GM21717 (cell line): ENCODE data around the gene TMEM82.

ENCODE experiments used
- ATAC-seq: cut with Tn5 transposase; IDR thresholded peaks from one replicate; pipeline ENCODE4 v1.9.1; 2021; ENCODE audit warnings: mild to moderate bottlenecking, moderate library complexity; ENCODE audit not compliant: unreplicated experiment

Gene TMEM82

DNA sequence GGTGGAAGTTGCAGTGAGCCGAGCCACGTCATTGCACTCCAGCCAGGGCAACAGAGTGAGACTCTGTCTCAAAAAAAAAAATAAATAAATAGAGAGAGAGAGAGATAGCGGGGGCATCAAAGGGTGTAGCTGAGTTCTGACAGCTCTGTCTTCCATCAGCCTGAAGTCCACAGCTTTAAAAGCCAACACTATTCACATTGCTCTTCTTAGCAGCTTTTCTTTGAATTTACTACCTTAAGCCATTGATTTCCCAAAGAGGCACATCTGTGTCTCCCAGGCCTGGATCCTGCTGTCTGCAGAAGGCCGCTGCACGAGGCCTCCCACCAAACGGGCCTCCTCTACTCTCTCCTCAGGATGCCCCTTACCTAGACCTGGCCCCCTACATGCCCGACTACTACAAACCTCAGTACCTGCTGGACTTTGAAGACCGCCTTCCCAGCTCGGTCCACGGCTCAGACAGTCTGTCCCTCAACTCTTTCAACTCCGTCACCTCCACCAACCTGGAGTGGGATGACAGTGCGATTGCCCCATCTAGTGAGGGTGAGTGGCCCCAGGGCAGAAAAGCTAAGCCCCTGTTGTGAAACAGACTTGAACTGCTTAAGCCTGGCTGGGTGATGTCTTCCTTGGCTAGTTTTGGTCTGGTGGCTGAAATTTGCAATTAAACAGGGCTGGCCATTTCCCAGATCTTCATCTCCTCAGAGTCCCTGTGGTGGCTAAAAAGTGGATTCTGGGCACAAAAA lies 22.7 kb upstream of the TMEM82 start:
- no peak for ATAC-seq

DNA sequence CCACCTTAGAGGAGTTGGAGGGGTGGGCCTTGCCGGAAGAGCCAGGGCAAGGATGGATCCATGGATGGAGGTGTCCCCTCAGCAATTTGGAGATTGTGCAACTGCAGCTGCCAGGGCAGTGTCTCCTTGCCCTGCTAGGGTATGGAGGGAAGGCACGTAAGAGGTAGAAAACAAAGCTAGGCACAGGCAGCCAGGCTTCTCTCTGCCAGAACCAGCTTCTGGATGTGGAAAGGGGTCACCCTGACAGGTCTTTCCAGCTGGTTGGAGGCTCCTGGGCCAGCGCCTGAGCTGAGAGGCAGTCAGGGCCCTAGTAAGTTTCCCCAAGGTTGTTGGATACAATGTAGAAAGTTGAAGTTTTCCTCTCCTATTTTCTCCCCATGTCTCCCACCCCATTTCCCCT lies 21.4 kb upstream of the TMEM82 start:
- ATAC-seq: no peak

GRCh38 chr1:15722411-15722810 lies 19.9 kb upstream of the TMEM82 start:
- ATAC-seq: no peak

DNA sequence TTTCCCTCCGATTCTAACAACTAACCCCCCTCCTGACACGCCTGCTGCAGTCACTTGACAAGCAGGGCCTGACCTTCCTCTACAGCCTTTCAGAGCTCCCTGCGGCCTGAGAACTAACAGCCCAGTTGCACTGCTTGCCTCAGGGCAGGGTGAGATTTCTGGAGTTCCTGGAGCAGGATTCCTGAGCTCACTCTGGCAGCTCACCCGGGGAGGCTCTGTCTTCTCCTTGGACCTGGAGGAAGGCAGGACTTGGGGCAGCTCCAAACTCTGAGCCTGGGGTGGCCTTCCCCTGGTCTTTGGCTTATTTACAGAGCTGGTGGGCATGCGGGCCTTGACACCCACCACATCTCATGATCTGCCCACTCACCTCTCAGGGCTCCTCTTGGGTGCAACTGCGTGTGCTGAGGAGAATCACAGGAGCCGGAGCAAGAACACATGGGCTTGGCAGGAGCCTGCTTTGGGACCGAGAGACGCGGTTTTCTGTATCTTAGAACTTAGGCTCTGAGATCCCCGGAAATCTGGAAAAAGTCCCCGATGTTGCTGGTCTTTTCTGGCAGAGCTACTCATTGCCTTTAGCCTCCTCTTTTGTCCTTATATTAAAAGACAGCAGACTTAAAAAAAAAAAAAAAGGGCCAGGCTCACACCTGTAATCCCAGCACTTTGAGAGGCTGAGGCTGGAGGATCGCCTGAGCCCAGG lies 19.3 kb upstream of the TMEM82 start:
- no peak for ATAC-seq

- ATAC-seq: no peak
Observed at GRCh38 chr1:15723631-15724246, 18.6 kb upstream of the TMEM82 start.

DNA sequence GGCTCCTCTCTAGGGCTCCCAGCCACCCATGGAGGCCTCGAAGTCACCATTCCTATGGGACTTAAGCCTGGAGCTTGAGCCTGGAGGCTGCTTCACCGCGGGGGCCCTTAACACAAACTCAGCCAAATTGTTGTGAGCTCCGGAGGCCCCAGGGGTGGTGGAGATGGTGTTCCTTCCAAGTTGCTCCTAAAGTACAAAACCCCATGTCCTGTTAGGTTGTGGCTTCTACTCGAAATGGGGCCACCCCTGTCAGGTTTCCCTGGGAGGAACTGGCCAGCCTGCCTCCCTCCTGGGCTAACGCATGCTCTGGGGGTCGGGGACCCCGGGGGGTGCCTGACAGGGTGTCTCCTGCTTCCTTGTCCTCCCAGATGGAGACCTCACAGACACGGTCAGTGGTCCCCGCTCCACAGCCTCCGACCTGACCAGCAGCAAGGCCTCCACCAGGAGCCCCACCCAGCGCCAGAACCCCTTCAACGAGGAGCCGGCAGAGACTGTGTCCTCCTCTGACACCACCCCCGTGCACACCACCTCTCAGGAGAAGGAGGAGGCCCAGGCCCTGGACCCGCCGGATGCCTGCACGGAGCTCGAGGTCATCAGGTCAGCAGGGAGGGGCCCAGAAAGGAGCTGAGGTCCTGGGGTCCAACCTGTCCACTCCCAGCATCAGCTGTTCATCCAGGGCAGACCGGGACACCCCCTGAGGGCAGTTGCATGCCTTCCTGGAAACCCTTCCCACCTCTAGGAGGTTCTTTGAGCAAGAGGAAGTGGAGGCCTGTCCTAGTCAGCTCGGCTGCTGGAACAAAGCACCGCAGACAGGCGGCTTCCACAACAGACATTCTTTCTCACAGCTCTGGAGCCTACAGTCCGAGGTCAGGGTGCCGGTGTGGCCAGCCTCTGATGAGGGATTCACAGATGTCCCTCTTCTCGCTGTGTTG lies 17.1 kb upstream of the TMEM82 start:
- ATAC-seq: no peak

GRCh38 chr1:15726508-15726907 lies 15.8 kb upstream of the TMEM82 start:
- no peak for ATAC-seq

- ATAC-seq: no peak
Observed at GRCh38 chr1:15727021-15727420, 15.3 kb upstream of the TMEM82 start.

GRCh38 chr1:15727424-15727823 lies 14.9 kb upstream of the TMEM82 start:
- no peak for ATAC-seq

GRCh38 chr1:15727866-15728534 lies 14.3 kb upstream of the TMEM82 start:
- no peak for ATAC-seq

GRCh38 chr1:15728937-15729657 lies 13.2 kb upstream of the TMEM82 start:
- no peak for ATAC-seq

GRCh38 chr1:15730423-15730822 lies 11.9 kb upstream of the TMEM82 start:
- ATAC-seq: no peak

DNA sequence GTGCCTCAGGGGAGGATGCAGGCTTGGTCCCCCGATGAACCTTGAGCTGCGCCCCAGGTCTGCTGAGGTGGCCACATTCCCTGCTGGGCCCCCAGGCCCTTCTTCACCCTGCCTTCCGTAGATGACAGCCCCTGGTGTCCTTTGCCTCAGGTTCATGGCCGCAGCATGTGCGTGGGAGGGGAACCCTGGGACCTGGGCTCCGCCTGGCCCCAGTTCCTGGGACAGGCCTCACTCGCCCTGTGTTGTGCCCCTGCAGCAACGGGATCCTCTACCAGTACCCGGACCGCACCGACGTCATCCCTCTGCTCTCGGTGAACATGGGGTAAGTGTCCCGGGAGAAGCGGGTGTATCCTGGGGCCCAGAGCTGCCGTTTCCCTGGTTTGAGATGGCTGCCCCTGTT lies 11.4 kb upstream of the TMEM82 start:
- ATAC-seq: no peak

GRCh38 chr1:15731735-15732685 lies 10.3 kb upstream of the TMEM82 start:
- no peak for ATAC-seq

GRCh38 chr1:15732686-15733081 lies 9.6 kb upstream of the TMEM82 start:
- no peak for ATAC-seq

GRCh38 chr1:15733218-15733725 lies 9.0 kb upstream of the TMEM82 start:
- ATAC-seq: no peak

GRCh38 chr1:15733726-15734226 lies 8.5 kb upstream of the TMEM82 start:
- no peak for ATAC-seq

- no peak for ATAC-seq
Observed at GRCh38 chr1:15734296-15734695, 8.0 kb upstream of the TMEM82 start.
